GM12878 (cell line): ENCODE data around the gene USH1G. TPM values are rescaled to one million over a fixed set of nuclear protein-coding genes. Genes with fewer than 3 reads are reported as not detected.
A peak's percentile ranks its signal among the peaks of the same experiment; 100 is the strongest.

Source experiments
- ATAC-seq: fragments of 200-7000 bp; cut with Tn5 transposase; 3 replicates; pipeline ENCODE4 v1.9.1; 2020; ENCODE audit warnings: mild to moderate bottlenecking, moderate library complexity
- BruUV-seq: library from RNA; stranded (reverse); fragments of 400-500 nt; replicated peaks from 2 replicates; lab custom pipeline; 2021; lab: Mats Ljungman, UMichigan
- CTCF ChIA-PET: fragments of 300-600 bp; sonication (Branson Sonifier 250); formaldehyde crosslinking; extraction: SDS; loops from one replicate; lab custom pipeline; 2021; ENCODE audit warnings: inconsistent platforms; lab: Yijun Ruan, JAX
- POLR2A ChIA-PET: fragments of 350-600 bp; formaldehyde crosslinking; extraction: SDS; loops from one replicate; lab custom pipeline; 2021; ENCODE audit warnings: inconsistent platforms; lab: Charles Lee
- RAD21 ChIA-PET: fragments of 300-600 bp; sonication (Branson Sonifier 250); formaldehyde crosslinking; loops from one replicate; lab custom pipeline; 2023; ENCODE audit warnings: antibody characterized with exemption; ENCODE audit not compliant: unreplicated experiment; lab: Charles Lee
- SMC1A ChIA-PET: fragments of 300-600 bp; sonication (Branson Sonifier 250); formaldehyde crosslinking; loops from one replicate; lab custom pipeline; 2023; ENCODE audit not compliant: unreplicated experiment, uncharacterized antibody; lab: Charles Lee
- DNase-seq: peaks from one replicate; pipeline ENCODE4 v3.0.0-alpha.2; 2011; ENCODE audit warnings: low read depth, low spot score
- FAIRE-seq: peaks from 3 replicates; lab custom pipeline; 2011; peaks lifted over from hg19 to GRCh38; lab: Jason Lieb, UNC
- H2AFZ ChIP-seq: 2 replicates; pipeline ENCODE4 v1.6.0; 2011; ENCODE audit warnings: low read depth, low read length, control low read depth; ENCODE audit not compliant: control insufficient read depth
- H3K27ac ChIP-seq: 2 replicates; pipeline ENCODE4 v1.5.1; 2011; ENCODE audit warnings: control low read depth; ENCODE audit not compliant: control insufficient read depth, insufficient read depth
- H3K27me3 ChIP-seq, 2 experiments: replicated peaks in 1 of 2; 2 replicates each; pipeline versions ENCODE4 v1.6.0 to v1.6.1; 2011; ENCODE audit warnings: low read length in 1 of 2; ENCODE audit not compliant: control insufficient read depth in 2 of 2, insufficient read depth in 2 of 2
- H3K36me3 ChIP-seq, 2 experiments: 2 replicates each; pipeline ENCODE4 v1.5.1; 2011; ENCODE audit warnings: low read length in 1 of 2; ENCODE audit not compliant: control insufficient read depth in 2 of 2, insufficient read depth in 2 of 2
- H3K4me1 ChIP-seq: 2 replicates; pipeline ENCODE4 v1.6.1; 2011; ENCODE audit warnings: mild to moderate bottlenecking, low read length, moderate library complexity, mixed read lengths; ENCODE audit not compliant: control insufficient read depth, insufficient read depth
- H3K4me2 ChIP-seq: 2 replicates; pipeline ENCODE4 v1.6.0; 2011; ENCODE audit warnings: control low read depth; ENCODE audit not compliant: control insufficient read depth, insufficient read depth
- H3K4me3 ChIP-seq: fragments of 200-600 bp; sonication (generic); 2 replicates; pipeline ENCODE4 v1.5.1; 2016
- H3K79me2 ChIP-seq: 2 replicates; pipeline ENCODE4 v1.6.0; 2011; ENCODE audit warnings: low read length; ENCODE audit not compliant: control insufficient read depth, insufficient read depth
- H3K9ac ChIP-seq: 2 replicates; pipeline ENCODE4 v1.8.0; 2011; ENCODE audit warnings: low read length, control low read depth, mixed read lengths; ENCODE audit not compliant: control insufficient read depth, insufficient read depth
- H3K9me3 ChIP-seq: replicated peaks from 3 replicates; pipeline ENCODE4 v1.5.1; 2011; ENCODE audit warnings: mild to moderate bottlenecking, low read length; ENCODE audit not compliant: control insufficient read depth, insufficient read depth
- H4K20me1 ChIP-seq: 2 replicates; pipeline ENCODE4 v1.6.0; 2011; ENCODE audit not compliant: control insufficient read depth, insufficient read depth
- BHLHE40 ChIP-seq, 2 experiments: fragments of 450-650 bp in 1 of 2; IDR thresholded peaks; 2 replicates each; pipeline ENCODE4 v1.6.1; 2011 to 2017; ENCODE audit warnings: low read depth in 2 of 2, borderline replicate concordance in 1 of 2, improper control_type of control experiment in 1 of 2, low read length in 1 of 2, mild to moderate bottlenecking in 1 of 2
- CBFB ChIP-seq: IDR thresholded peaks from 2 replicates; pipeline ENCODE4 v1.6.1; 2016; ENCODE audit warnings: antibody characterized with exemption, low read depth
- CTCF ChIP-seq, 3 experiments: IDR thresholded peaks in 2 of 3; conservative IDR thresholded peaks in 1 of 3; 2 replicates each; pipeline ENCODE4 v1.5.1; 2011; ENCODE audit warnings: low read depth in 3 of 3, low read length in 3 of 3, mild to moderate bottlenecking in 3 of 3, control low read depth in 2 of 3, moderate library complexity in 2 of 3, inconsistent platforms in 1 of 3, mixed read lengths in 1 of 3; ENCODE audit not compliant: control insufficient read depth in 2 of 3, insufficient read depth in 1 of 3; ENCODE audit errors: extremely low read depth in 1 of 3
- DPF2 ChIP-seq: fragments of 450-650 bp; IDR thresholded peaks from 2 replicates; pipeline ENCODE4 v1.6.1; 2017; ENCODE audit warnings: mild to moderate bottlenecking
- EP300 ChIP-seq, 2 experiments: fragments of 150-350 bp in 1 of 2; IDR thresholded peaks; 2 replicates each; pipeline ENCODE4 v1.6.1; 2011 to 2012; ENCODE audit warnings: low read depth in 2 of 2, low read length in 2 of 2, borderline replicate concordance in 1 of 2, improper control_type of control experiment in 1 of 2, inconsistent platforms in 1 of 2; ENCODE audit not compliant: control insufficient read depth in 1 of 2
- LARP7 ChIP-seq: fragments of 450-650 bp; IDR thresholded peaks from 2 replicates; pipeline ENCODE4 v1.6.1; 2017; ENCODE audit warnings: mild to moderate bottlenecking
- MAX ChIP-seq: IDR thresholded peaks from 2 replicates; pipeline ENCODE4 v1.6.1; 2012; ENCODE audit warnings: low read depth, low read length, improper control_type of control experiment
- PAX5 ChIP-seq: IDR thresholded peaks from 2 replicates; pipeline ENCODE4 v1.6.1; 2011; ENCODE audit warnings: low read depth, low read length, borderline replicate concordance
- POLR2A ChIP-seq: IDR thresholded peaks from 2 replicates; pipeline ENCODE4 v1.6.1; 2011; ENCODE audit warnings: low read depth, mild to moderate bottlenecking, low read length
- RAD51 ChIP-seq: fragments of 450-650 bp; IDR thresholded peaks from 2 replicates; pipeline ENCODE4 v1.6.1; 2016; ENCODE audit warnings: moderate library complexity, mild to moderate bottlenecking, inconsistent platforms
- SKIL ChIP-seq: fragments of 450-650 bp; IDR thresholded peaks from 2 replicates; pipeline ENCODE4 v1.6.1; 2017; ENCODE audit warnings: mild to moderate bottlenecking, low read depth, inconsistent platforms; ENCODE audit not compliant: poor library complexity, severe bottlenecking
- YY1 ChIP-seq: IDR thresholded peaks from 2 replicates; pipeline ENCODE4 v1.6.1; 2011; ENCODE audit warnings: low read depth, mild to moderate bottlenecking, low read length
- WGBS: methylation state at CpG from one replicate; pipeline ENCODE4 v1.1.6; 2016; ENCODE audit warnings: low lambda C conversion rate; ENCODE audit not compliant: insufficient replicate concordance, insufficient coverage; ENCODE audit errors: missing lambda C conversion rate; 5-methylcytosine and 5-hydroxymethylcytosine counted together
- in situ Hi-C: fragments of 300-500 bp; cut with MboI; formaldehyde crosslinking; loops from 9 replicates; pipeline ENCODE4 v1.14.3; 2018; ENCODE audit warnings: mixed read lengths
- intact Hi-C: fragments of 100-400 bp; cut with micrococcal nuclease; formaldehyde crosslinking; loops from one replicate; pipeline ENCODE4 v1.14.2; 2022; ENCODE audit not compliant: unreplicated experiment
- polyA plus RNA-seq, 11 experiments: library from polyadenylated mRNA; depleted of rRNA in 4 of 11; unstranded in 6 of 11; stranded (reverse) in 5 of 11; fragments of >200 nt; fragmentation: Nextera tagmentation in 4 of 11; fragmentation: Illumina TruSeq in 1 of 11; extraction: Ambion mirVana in 4 of 11; extraction: Trizol in 1 of 11; gene quantifications; 1 replicate in 1 of 11; 2 replicates in 10 of 11; pipeline versions ENCODE4 v1.2.1 to v1.2.3, GENCODE V29; 2011 to 2016; ENCODE audit warnings: inconsistent platforms in 2 of 11, missing spikeins in 2 of 11, low read depth in 1 of 11
- total RNA-seq, 4 experiments: library from RNA; depleted of rRNA in 3 of 4; stranded (reverse); fragments of >200 nt in 3 of 4; fragmentation: Illumina TruSeq in 1 of 4; extraction: Trizol in 1 of 4; gene quantifications; 2 replicates each; pipeline versions ENCODE4 v1.2.1 to v1.2.3, GENCODE V29; 2013 to 2021

The USH1G gene
- total and polyA plus RNA-seq, 10 of the 15 experiments (the other 5 are each of a cell fraction or from before 2014, with no cell fraction given): 0.05 to 0.62 (median 0.09) TPM; not detected in 7

GRCh38 chr17:74923538-74924249 is 639 bp upstream of the USH1G start (continued):
- TF ChIP-seq MAX (peak; percentile 89), BHLHE40 (IDR thresholded peaks at IDR 0.05; ENCODE audit: borderline replicate concordance in 1 of 2, low read depth in 2 of 2, low read length in 1 of 2) (peak in 1 of 2 experiments; percentile 59; a peak in 2 of 4 replicates), POLR2A (no peak), EP300 (IDR thresholded peaks at IDR 0.05; ENCODE audit: borderline replicate concordance in 1 of 2, control insufficient read depth in 1 of 2, low read depth in 2 of 2, low read length in 2 of 2) (no peak), YY1 (0 out of 2 replicates have a peak, but pooled peaks have one; percentile 56), PAX5 (no peak), CTCF (IDR thresholded peaks at IDR 0.05 in 2 of 3, conservative IDR thresholded peaks at IDR 0.05 in 1 of 3; ENCODE audit: control insufficient read depth in 2 of 3, extremely low read depth in 1 of 3, insufficient read depth in 1 of 3, low read depth in 3 of 3, low read length in 3 of 3) (peak; percentile 45 to 91 (median 88)), CBFB (0 out of 2 replicates have a peak, but pooled peaks have one; percentile 27), LARP7 (no peak)
- TF ChIP-seq, all 136 proteins: peak for 10

GRCh38 chr17:74922172-74922571 is 883 bp downstream of the USH1G start:
- H3K27ac ChIP-seq: no peak overlapping the region
- H3K79me2 ChIP-seq: no peaks in the 10 kb centered on the region
- H4K20me1 ChIP-seq: no peaks in the 10 kb centered on the region
- intact Hi-C loops: no loop called here
- RAD21 ChIA-PET: interaction anchor here (8.1 kb wide), 1 partner anchor 39 kb away, joined by 73 read pairs; no protein-coding TSS in a partner anchor
- H3K9me3 ChIP-seq: no peaks in the 10 kb centered on the region
- SMC1A ChIA-PET: interaction anchor here (6.8 kb wide), 1 partner anchor 37 kb away, joined by 73 read pairs; no protein-coding TSS in a partner anchor
- POLR2A ChIA-PET: no interaction called here
- DNase-seq (no peak), ATAC-seq (no peak), FAIRE-seq (no peak)
- H3K9ac ChIP-seq: no peak overlapping the region
- no TSS peak for BruUV-seq
- in situ Hi-C loops: loop anchor here (5.0 kb wide), 1 partner anchor 35 kb away; no protein-coding TSS in a partner anchor
- no peaks in the 10 kb centered on the region for H3K36me3 ChIP-seq
- H2AFZ ChIP-seq: no peak overlapping the region
- H3K4me3 ChIP-seq: no peak overlapping the region
- peaks cover 11 to 16% of the 10 kb centered on the region in 2 experiments for H3K27me3 ChIP-seq
- no peaks in the 10 kb centered on the region for H3K4me1 ChIP-seq
- WGBS: 41% methylated on average over 4 of the region's 6 CpGs
- CTCF ChIA-PET: interaction anchor here (0.7 to 12.6 kb wide), 2 partner anchors 35 to 49 kb away, joined by 3 to 274 read pairs; no protein-coding TSS in a partner anchor
- no peak overlapping the region for H3K4me2 ChIP-seq
- TF ChIP-seq RAD51 (no peak), SKIL (no peak), DPF2 (no peak)
